GM12878 (cell line): ENCODE measurements around the gene ARAP1. TPM values are rescaled to one million over a fixed set of nuclear protein-coding genes. Genes with fewer than 3 reads are reported as not detected.

ENCODE experiments used
- ATAC-seq: fragments of 200-7000 bp; cut with Tn5 transposase; 3 replicates; pipeline ENCODE4 v1.9.1; 2020; ENCODE audit warnings: mild to moderate bottlenecking, moderate library complexity
- BruUV-seq: library from RNA; stranded (reverse); fragments of 400-500 nt; replicated peaks from 2 replicates; lab custom pipeline; 2021; lab: Mats Ljungman, UMichigan
- CTCF ChIA-PET: fragments of 300-600 bp; sonication (Branson Sonifier 250); formaldehyde crosslinking; extraction: SDS; loops from one replicate; lab custom pipeline; 2021; ENCODE audit warnings: inconsistent platforms; lab: Yijun Ruan, JAX
- POLR2A ChIA-PET: fragments of 350-600 bp; formaldehyde crosslinking; extraction: SDS; loops from one replicate; lab custom pipeline; 2021; ENCODE audit warnings: inconsistent platforms; lab: Charles Lee
- RAD21 ChIA-PET: fragments of 300-600 bp; sonication (Branson Sonifier 250); formaldehyde crosslinking; loops from one replicate; lab custom pipeline; 2023; ENCODE audit warnings: antibody characterized with exemption; ENCODE audit not compliant: unreplicated experiment; lab: Charles Lee
- SMC1A ChIA-PET: fragments of 300-600 bp; sonication (Branson Sonifier 250); formaldehyde crosslinking; loops from one replicate; lab custom pipeline; 2023; ENCODE audit not compliant: unreplicated experiment, uncharacterized antibody; lab: Charles Lee
- DNase-seq: peaks from one replicate; pipeline ENCODE4 v3.0.0-alpha.2; 2011; ENCODE audit warnings: low read depth, low spot score
- FAIRE-seq: peaks from 3 replicates; lab custom pipeline; 2011; peaks lifted over from hg19 to GRCh38; lab: Jason Lieb, UNC
- H2AFZ ChIP-seq: 2 replicates; pipeline ENCODE4 v1.6.0; 2011; ENCODE audit warnings: low read depth, low read length, control low read depth; ENCODE audit not compliant: control insufficient read depth
- H3K27ac ChIP-seq: 2 replicates; pipeline ENCODE4 v1.5.1; 2011; ENCODE audit warnings: control low read depth; ENCODE audit not compliant: control insufficient read depth, insufficient read depth
- H3K27me3 ChIP-seq, 2 experiments: replicated peaks in 1 of 2; 2 replicates each; pipeline versions ENCODE4 v1.6.0 to v1.6.1; 2011; ENCODE audit warnings: low read length in 1 of 2; ENCODE audit not compliant: control insufficient read depth in 2 of 2, insufficient read depth in 2 of 2
- H3K36me3 ChIP-seq, 2 experiments: 2 replicates each; pipeline ENCODE4 v1.5.1; 2011; ENCODE audit warnings: low read length in 1 of 2; ENCODE audit not compliant: control insufficient read depth in 2 of 2, insufficient read depth in 2 of 2
- H3K4me1 ChIP-seq: 2 replicates; pipeline ENCODE4 v1.6.1; 2011; ENCODE audit warnings: mild to moderate bottlenecking, low read length, moderate library complexity, mixed read lengths; ENCODE audit not compliant: control insufficient read depth, insufficient read depth
- H3K4me2 ChIP-seq: 2 replicates; pipeline ENCODE4 v1.6.0; 2011; ENCODE audit warnings: control low read depth; ENCODE audit not compliant: control insufficient read depth, insufficient read depth
- H3K4me3 ChIP-seq: fragments of 200-600 bp; sonication (generic); 2 replicates; pipeline ENCODE4 v1.5.1; 2016
- H3K79me2 ChIP-seq: 2 replicates; pipeline ENCODE4 v1.6.0; 2011; ENCODE audit warnings: low read length; ENCODE audit not compliant: control insufficient read depth, insufficient read depth
- H3K9ac ChIP-seq: 2 replicates; pipeline ENCODE4 v1.8.0; 2011; ENCODE audit warnings: low read length, control low read depth, mixed read lengths; ENCODE audit not compliant: control insufficient read depth, insufficient read depth
- H3K9me3 ChIP-seq: replicated peaks from 3 replicates; pipeline ENCODE4 v1.5.1; 2011; ENCODE audit warnings: mild to moderate bottlenecking, low read length; ENCODE audit not compliant: control insufficient read depth, insufficient read depth
- H4K20me1 ChIP-seq: 2 replicates; pipeline ENCODE4 v1.6.0; 2011; ENCODE audit not compliant: control insufficient read depth, insufficient read depth
- RELA ChIP-seq: fragments of 450-650 bp; IDR thresholded peaks from 2 replicates; pipeline ENCODE4 v1.8.0; 2014; ENCODE audit warnings: borderline replicate concordance; ENCODE audit not compliant: partially characterized antibody
- WGBS: methylation state at CpG from one replicate; pipeline ENCODE4 v1.1.6; 2016; ENCODE audit warnings: low lambda C conversion rate; ENCODE audit not compliant: insufficient replicate concordance, insufficient coverage; ENCODE audit errors: missing lambda C conversion rate; 5-methylcytosine and 5-hydroxymethylcytosine counted together
- in situ Hi-C: fragments of 300-500 bp; cut with MboI; formaldehyde crosslinking; loops from 9 replicates; pipeline ENCODE4 v1.14.3; 2018; ENCODE audit warnings: mixed read lengths
- intact Hi-C: fragments of 100-400 bp; cut with micrococcal nuclease; formaldehyde crosslinking; loops from one replicate; pipeline ENCODE4 v1.14.2; 2022; ENCODE audit not compliant: unreplicated experiment
- polyA plus RNA-seq, 11 experiments: library from polyadenylated mRNA; depleted of rRNA in 4 of 11; unstranded in 6 of 11; stranded (reverse) in 5 of 11; fragments of >200 nt; fragmentation: Nextera tagmentation in 4 of 11; fragmentation: Illumina TruSeq in 1 of 11; extraction: Ambion mirVana in 4 of 11; extraction: Trizol in 1 of 11; gene quantifications; 1 replicate in 1 of 11; 2 replicates in 10 of 11; pipeline versions ENCODE4 v1.2.1 to v1.2.3, GENCODE V29; 2011 to 2016; ENCODE audit warnings: inconsistent platforms in 2 of 11, missing spikeins in 2 of 11, low read depth in 1 of 11
- total RNA-seq, 4 experiments: library from RNA; depleted of rRNA in 3 of 4; stranded (reverse); fragments of >200 nt in 3 of 4; fragmentation: Illumina TruSeq in 1 of 4; extraction: Trizol in 1 of 4; gene quantifications; 2 replicates each; pipeline versions ENCODE4 v1.2.1 to v1.2.3, GENCODE V29; 2013 to 2021
- TF ChIP-seq, protein P1 (sequence below): fragments of 450-650 bp; conservative IDR thresholded peaks from 2 replicates; pipeline ENCODE4 v1.6.1; 2017; ENCODE audit warnings: mild to moderate bottlenecking, moderate library complexity
- TF ChIP-seq, protein P2 (sequence below): fragments of 450-650 bp; IDR thresholded peaks from 2 replicates; pipeline ENCODE4 v1.6.1; 2017; ENCODE audit warnings: borderline replicate concordance

ARAP1 gene
- total and polyA plus RNA-seq, 10 of the 15 experiments (the other 5 are each of a cell fraction or from before 2014, with no cell fraction given): 0.55 to 102 (median 51.0) TPM

DNA sequence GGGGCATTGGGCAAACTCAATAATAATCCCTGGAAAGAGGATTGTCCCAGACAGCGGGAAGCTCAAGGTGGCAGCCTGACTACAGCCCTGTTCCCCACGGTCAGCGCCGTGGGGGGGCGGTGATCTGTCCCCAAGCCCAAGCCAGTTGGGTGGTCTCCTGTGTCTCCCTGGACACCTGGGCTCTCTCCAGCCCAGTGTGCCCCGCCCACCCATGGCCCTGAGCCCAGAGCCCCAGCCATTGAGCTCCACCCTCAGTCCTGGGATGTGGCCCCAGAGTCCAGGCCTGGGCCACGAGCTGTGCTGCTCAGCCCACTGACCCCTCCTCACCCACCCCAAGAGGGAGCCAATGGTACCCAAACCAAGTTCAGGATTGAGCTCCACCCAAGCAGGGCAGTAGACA is 50.1 kb downstream of the ARAP1 start:
- H3K79me2 ChIP-seq: no peaks in the 10 kb centered on the region
- no peak overlapping the region for H3K4me2 ChIP-seq
- ChIA-PET POLR2A (no interaction called here), RAD21 (no interaction called here), CTCF (interaction anchor here (0.7 to 0.9 kb wide), 2 partner anchors 92 to 94 kb away, joined by 3 read pairs; partner anchors contain the start of gene STARD10), SMC1A (interaction anchor here (1.2 kb wide), 1 partner anchor 91 kb away, joined by 4 read pairs; no protein-coding TSS in a partner anchor)
- no TSS peak for BruUV-seq
- in situ Hi-C loops (no loop called here), intact Hi-C loops (no loop called here)
- DNase-seq (no peak), FAIRE-seq (no peak), ATAC-seq (no peak)
- TF ChIP-seq, protein P1, sequence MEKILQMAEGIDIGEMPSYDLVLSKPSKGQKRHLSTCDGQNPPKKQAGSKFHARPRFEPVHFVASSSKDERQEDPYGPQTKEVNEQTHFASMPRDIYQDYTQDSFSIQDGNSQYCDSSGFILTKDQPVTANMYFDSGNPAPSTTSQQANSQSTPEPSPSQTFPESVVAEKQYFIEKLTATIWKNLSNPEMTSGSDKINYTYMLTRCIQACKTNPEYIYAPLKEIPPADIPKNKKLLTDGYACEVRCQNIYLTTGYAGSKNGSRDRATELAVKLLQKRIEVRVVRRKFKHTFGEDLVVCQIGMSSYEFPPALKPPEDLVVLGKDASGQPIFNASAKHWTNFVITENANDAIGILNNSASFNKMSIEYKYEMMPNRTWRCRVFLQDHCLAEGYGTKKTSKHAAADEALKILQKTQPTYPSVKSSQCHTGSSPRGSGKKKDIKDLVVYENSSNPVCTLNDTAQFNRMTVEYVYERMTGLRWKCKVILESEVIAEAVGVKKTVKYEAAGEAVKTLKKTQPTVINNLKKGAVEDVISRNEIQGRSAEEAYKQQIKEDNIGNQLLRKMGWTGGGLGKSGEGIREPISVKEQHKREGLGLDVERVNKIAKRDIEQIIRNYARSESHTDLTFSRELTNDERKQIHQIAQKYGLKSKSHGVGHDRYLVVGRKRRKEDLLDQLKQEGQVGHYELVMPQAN: no peak
- TF ChIP-seq, protein P2, sequence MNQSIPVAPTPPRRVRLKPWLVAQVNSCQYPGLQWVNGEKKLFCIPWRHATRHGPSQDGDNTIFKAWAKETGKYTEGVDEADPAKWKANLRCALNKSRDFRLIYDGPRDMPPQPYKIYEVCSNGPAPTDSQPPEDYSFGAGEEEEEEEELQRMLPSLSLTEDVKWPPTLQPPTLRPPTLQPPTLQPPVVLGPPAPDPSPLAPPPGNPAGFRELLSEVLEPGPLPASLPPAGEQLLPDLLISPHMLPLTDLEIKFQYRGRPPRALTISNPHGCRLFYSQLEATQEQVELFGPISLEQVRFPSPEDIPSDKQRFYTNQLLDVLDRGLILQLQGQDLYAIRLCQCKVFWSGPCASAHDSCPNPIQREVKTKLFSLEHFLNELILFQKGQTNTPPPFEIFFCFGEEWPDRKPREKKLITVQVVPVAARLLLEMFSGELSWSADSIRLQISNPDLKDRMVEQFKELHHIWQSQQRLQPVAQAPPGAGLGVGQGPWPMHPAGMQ: no peak
- TF ChIP-seq RELA: no peak
- H3K4me1 ChIP-seq: peaks cover 8% of the 10 kb centered on the region
- no peaks in the 10 kb centered on the region for H3K27me3 ChIP-seq
- 100% methylated on average over 7 of the region's 7 CpGs for WGBS
- H4K20me1 ChIP-seq: no peaks in the 10 kb centered on the region
- H3K27ac ChIP-seq: no peak overlapping the region
- no peaks in the 10 kb centered on the region for H3K9me3 ChIP-seq
- no peak overlapping the region for H3K4me3 ChIP-seq
- no peak overlapping the region for H2AFZ ChIP-seq
- H3K9ac ChIP-seq: no peak overlapping the region
- H3K36me3 ChIP-seq: peaks cover 40 to 52% of the 10 kb centered on the region in 2 experiments
